ENCODE results near the gene GPRC5C.

The GPRC5C gene

DNA sequence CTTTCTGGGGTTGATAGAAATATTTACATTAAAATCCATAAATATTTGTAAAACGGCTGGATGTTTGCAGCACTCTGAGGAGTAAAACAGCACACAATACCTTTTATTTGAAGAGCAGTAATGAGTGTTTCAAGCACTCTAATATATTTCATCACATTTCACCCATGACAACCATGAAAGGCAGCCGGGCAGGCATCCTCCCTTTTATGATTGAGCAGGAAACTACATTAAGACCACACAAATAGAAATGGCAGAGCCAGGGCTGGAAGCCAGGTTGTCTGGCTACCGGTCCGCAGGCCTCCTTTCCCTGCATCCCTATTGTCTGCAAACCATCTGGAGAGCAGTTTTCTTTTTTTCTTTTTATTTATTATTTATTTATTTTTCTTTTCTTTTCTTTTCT lies 23.1 kb upstream of the GPRC5C start:
- Mint-ChIP-seq H3K4me3 (no peak overlapping the region), H3K27ac (no peak overlapping the region), H3K36me3 (ENCODE audit: low read depth) (peaks cover 5% of the 10 kb centered on the region), H3K27me3 (ENCODE audit: low read depth) (peaks cover 4% of the 10 kb centered on the region), H3K4me1 (no peaks in the 10 kb centered on the region), H3K9me3 (peaks cover 4% of the 10 kb centered on the region)
- TF ChIP-seq, protein P1, sequence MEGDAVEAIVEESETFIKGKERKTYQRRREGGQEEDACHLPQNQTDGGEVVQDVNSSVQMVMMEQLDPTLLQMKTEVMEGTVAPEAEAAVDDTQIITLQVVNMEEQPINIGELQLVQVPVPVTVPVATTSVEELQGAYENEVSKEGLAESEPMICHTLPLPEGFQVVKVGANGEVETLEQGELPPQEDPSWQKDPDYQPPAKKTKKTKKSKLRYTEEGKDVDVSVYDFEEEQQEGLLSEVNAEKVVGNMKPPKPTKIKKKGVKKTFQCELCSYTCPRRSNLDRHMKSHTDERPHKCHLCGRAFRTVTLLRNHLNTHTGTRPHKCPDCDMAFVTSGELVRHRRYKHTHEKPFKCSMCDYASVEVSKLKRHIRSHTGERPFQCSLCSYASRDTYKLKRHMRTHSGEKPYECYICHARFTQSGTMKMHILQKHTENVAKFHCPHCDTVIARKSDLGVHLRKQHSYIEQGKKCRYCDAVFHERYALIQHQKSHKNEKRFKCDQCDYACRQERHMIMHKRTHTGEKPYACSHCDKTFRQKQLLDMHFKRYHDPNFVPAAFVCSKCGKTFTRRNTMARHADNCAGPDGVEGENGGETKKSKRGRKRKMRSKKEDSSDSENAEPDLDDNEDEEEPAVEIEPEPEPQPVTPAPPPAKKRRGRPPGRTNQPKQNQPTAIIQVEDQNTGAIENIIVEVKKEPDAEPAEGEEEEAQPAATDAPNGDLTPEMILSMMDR (IDR thresholded peaks at IDR 0.05; ENCODE audit: unreplicated experiment in 3 of 3) = no peak

DNA sequence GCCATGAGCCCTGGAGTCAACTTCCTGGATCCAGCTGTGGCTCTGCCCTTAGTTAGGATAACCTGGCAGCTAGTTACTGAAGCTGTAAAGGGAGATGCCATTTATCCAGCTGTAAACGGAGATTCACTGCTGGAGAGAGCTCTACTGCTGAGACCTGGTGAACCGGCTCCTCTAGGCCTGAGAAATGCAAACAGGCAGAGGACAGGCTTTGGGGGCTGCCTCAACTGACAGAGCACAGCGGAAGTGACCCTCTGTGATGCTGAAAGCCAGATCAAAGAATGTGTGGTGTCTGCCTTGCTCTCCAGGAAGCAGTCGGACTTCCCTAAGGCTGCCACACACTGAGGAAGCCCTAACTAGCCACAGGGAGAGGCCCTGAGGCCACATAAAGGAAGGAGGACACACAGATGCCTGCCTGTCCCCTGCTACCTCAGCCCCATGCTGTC lies 21.9 kb upstream of the GPRC5C start:
- no peak overlapping the region for H3K27ac Mint-ChIP-seq

DNA sequence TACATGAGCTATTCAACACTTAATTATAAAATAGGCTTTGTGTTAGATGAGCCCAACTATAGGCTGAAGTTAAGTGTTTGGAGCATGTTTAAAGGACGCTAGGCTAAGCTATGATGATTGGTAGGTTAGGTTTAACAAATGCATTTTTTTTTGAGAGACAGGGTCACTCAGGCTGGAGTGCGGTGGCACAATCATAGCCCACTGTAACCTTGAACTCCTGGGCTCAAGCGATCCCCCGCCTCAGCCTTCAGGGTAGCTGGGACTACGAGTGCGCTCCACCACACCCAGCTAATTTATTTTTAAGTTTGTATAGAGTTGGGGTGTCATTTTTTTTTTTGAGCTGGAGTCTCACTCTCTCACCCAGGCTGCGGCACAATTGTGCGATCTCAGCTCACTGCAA lies 19.3 kb upstream of the GPRC5C start:
- no peak overlapping the region for H3K27ac Mint-ChIP-seq
- peaks cover 4% of the 10 kb centered on the region for H3K4me1 Mint-ChIP-seq
- H3K36me3 Mint-ChIP-seq (ENCODE audit: low read depth) = peaks cover 5% of the 10 kb centered on the region
- H3K27me3 Mint-ChIP-seq (ENCODE audit: low read depth) = peaks cover 6% of the 10 kb centered on the region
- no peak overlapping the region for H3K4me3 Mint-ChIP-seq
- peaks cover 4% of the 10 kb centered on the region for H3K9me3 Mint-ChIP-seq
- TF ChIP-seq, protein P1 (IDR thresholded peaks at IDR 0.05; ENCODE audit: unreplicated experiment in 3 of 3) = no peak

More for the DNA sequence above, 21.9 kb upstream of the GPRC5C start:
- peaks cover 4% of the 10 kb centered on the region for H3K27me3 Mint-ChIP-seq (ENCODE audit: low read depth)
- peaks cover 4% of the 10 kb centered on the region for H3K9me3 Mint-ChIP-seq
- TF ChIP-seq, protein P1 (IDR thresholded peaks at IDR 0.05; ENCODE audit: unreplicated experiment in 3 of 3) = no peak
- H3K4me1 Mint-ChIP-seq = no peaks in the 10 kb centered on the region
- H3K4me3 Mint-ChIP-seq = no peak overlapping the region
- peaks cover 5% of the 10 kb centered on the region for H3K36me3 Mint-ChIP-seq (ENCODE audit: low read depth)

DNA sequence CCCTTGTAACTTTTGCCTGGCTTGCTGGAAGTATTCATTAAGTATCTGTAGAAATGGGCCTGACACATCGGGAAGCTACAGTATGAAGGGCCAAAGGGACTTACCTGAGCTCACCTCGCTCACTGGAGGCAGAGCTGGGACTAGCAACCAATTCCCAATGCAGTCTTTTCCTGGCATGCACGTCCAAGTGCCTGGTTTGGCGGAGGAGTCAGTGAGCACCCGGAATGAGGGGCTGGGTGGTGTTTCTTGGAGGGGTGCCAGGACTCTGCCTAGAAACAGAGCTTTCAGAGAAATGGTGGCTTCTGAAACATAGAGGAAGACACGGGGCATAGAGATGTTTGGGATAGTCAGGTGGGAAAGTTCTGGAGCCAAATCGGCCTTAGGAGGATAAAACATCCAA lies 18.4 kb upstream of the GPRC5C start:
- H3K27me3 Mint-ChIP-seq (ENCODE audit: low read depth) = peaks cover 14% of the 10 kb centered on the region
- peaks cover 7% of the 10 kb centered on the region for H3K4me1 Mint-ChIP-seq
- H3K9me3 Mint-ChIP-seq = peaks cover 4% of the 10 kb centered on the region
- TF ChIP-seq, protein P1 (IDR thresholded peaks at IDR 0.05; ENCODE audit: unreplicated experiment in 3 of 3) = no peak
- no peak overlapping the region for H3K27ac Mint-ChIP-seq
- peaks cover 5% of the 10 kb centered on the region for H3K36me3 Mint-ChIP-seq (ENCODE audit: low read depth)
- H3K4me3 Mint-ChIP-seq = no peak overlapping the region

DNA sequence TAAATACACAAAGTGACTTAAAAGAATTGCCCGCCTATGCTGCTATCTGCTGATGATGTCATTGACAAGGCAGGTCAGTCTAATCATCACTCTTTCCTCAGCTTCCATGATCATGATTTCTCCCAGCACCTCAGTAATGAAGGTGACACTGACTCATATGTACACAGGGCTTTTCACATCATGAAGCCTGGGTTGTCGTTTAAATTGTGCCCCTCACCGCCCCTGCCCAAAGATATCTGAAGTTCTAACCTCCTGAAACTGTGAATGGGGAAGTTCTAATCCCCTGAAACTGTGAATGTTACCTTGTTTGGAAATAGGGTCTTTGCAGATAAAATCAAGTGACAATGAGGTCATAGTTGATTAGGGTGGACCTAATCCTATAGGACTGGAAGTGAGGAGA lies 17.4 kb upstream of the GPRC5C start:
- peaks cover 4% of the 10 kb centered on the region for H3K9me3 Mint-ChIP-seq
- H3K27me3 Mint-ChIP-seq (ENCODE audit: low read depth) = peaks cover 14% of the 10 kb centered on the region
- H3K4me3 Mint-ChIP-seq = no peak overlapping the region
- H3K36me3 Mint-ChIP-seq (ENCODE audit: low read depth) = peaks cover 5% of the 10 kb centered on the region
- H3K27ac Mint-ChIP-seq = no peak overlapping the region
- H3K4me1 Mint-ChIP-seq = peaks cover 7% of the 10 kb centered on the region
- TF ChIP-seq, protein P1 (IDR thresholded peaks at IDR 0.05; ENCODE audit: unreplicated experiment in 3 of 3) = no peak

DNA sequence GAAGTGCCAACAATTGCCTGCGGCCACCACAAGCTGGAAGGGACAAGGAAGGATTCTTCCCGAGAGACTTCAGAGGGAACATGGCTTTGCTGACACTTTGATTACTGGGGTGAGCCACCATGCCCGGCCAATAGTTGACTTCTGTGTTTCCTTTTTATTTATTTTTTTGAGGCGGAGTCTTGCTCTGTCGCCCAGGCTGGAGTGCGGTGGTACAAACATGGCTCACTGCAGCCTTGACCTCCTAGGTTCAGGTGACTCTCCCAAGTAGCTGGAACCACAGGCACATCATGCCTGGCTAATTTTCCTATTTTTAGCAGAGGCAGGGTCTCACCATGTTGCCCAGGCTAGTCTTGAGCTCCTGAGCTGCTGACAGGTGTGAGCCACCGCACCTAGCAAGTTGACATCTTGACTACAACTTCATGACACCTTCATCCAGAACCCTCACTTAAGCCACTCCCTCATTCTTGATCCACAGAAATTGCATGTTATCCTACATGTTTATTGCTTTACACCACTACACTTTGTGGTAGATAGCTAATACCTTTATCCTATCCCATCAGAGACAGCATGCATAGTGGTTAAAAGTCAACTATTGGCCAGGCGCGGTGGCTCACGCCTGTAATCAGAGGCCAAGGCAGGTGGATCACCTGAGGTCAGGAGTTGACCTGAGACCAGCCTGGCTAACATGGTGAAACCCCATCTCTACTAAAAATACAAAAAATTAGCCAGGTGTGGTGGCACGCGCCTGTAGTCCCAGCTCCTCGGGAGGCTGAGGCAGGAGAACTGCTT lies 16.1 kb upstream of the GPRC5C start:
- TF ChIP-seq, protein P1 (IDR thresholded peaks at IDR 0.05; ENCODE audit: unreplicated experiment in 3 of 3) = no peak

More for the DNA sequence above, 16.1 kb upstream of the GPRC5C start:
- no peak overlapping the region for H3K4me3 Mint-ChIP-seq
- H3K36me3 Mint-ChIP-seq (ENCODE audit: low read depth) = peaks cover under 1% of the 10 kb centered on the region
- H3K27ac Mint-ChIP-seq = no peak overlapping the region
- peaks cover 7% of the 10 kb centered on the region for H3K4me1 Mint-ChIP-seq
- H3K27me3 Mint-ChIP-seq (ENCODE audit: low read depth) = peaks cover 10% of the 10 kb centered on the region
- peaks cover under 1% of the 10 kb centered on the region for H3K9me3 Mint-ChIP-seq
